ENCODE measurements around the gene SLC39A7. TPM values are rescaled to one million over a fixed set of nuclear protein-coding genes. Genes with fewer than 3 reads are reported as not detected.
A peak's percentile ranks its signal among the peaks of the same experiment; 100 is the strongest.

The SLC39A7 gene
- total and polyA plus RNA-seq, 2 of the 13 experiments (the other 11 are each of a cell fraction or from before 2014, with no cell fraction given): 142 to 229 TPM

GRCh38 chr6:33160096-33160495 is 40.6 kb upstream of the SLC39A7 start (continued):
- TF ChIP-seq, protein P1, sequence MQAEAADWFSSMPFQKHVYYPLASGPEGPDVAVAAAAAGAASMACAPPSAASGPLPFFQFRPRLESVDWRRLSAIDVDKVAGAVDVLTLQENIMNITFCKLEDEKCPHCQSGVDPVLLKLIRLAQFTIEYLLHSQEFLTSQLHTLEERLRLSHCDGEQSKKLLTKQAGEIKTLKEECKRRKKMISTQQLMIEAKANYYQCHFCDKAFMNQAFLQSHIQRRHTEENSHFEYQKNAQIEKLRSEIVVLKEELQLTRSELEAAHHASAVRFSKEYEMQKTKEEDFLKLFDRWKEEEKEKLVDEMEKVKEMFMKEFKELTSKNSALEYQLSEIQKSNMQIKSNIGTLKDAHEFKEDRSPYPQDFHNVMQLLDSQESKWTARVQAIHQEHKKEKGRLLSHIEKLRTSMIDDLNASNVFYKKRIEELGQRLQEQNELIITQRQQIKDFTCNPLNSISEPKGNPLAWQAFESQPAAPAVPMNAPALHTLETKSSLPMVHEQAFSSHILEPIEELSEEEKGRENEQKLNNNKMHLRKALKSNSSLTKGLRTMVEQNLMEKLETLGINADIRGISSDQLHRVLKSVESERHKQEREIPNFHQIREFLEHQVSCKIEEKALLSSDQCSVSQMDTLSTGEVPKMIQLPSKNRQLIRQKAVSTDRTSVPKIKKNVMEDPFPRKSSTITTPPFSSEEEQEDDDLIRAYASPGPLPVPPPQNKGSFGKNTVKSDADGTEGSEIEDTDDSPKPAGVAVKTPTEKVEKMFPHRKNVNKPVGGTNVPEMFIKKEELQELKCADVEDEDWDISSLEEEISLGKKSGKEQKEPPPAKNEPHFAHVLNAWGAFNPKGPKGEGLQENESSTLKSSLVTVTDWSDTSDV (CRISPR knock-in tag; IDR thresholded peaks at IDR 0.05): no peak
- no peak for TF ChIP-seq ZBTB8A (CRISPR knock-in tag; IDR thresholded peaks at IDR 0.05; ENCODE audit: borderline replicate concordance, low read depth)
- TF ChIP-seq ZNF550 (CRISPR knock-in tag; IDR thresholded peaks at IDR 0.05; ENCODE audit: borderline replicate concordance): no peak
- TF ChIP-seq ZNF121 (CRISPR knock-in tag; IDR thresholded peaks at IDR 0.05): no peak
- TF ChIP-seq MYNN (CRISPR knock-in tag; IDR thresholded peaks at IDR 0.05; ENCODE audit: low read depth): no peak
- TF ChIP-seq EZH2 (conservative IDR thresholded peaks at IDR 0.05; ENCODE audit: low read depth, low read length): no peak
- TF ChIP-seq ZNF3 (CRISPR knock-in tag; IDR thresholded peaks at IDR 0.05): no peak
- no peak for TF ChIP-seq ATAD3A (CRISPR knock-in tag; IDR thresholded peaks at IDR 0.05)
- no peak for TF ChIP-seq ZNF350 (CRISPR knock-in tag; IDR thresholded peaks at IDR 0.05; ENCODE audit: borderline replicate concordance, low read depth)

DNA sequence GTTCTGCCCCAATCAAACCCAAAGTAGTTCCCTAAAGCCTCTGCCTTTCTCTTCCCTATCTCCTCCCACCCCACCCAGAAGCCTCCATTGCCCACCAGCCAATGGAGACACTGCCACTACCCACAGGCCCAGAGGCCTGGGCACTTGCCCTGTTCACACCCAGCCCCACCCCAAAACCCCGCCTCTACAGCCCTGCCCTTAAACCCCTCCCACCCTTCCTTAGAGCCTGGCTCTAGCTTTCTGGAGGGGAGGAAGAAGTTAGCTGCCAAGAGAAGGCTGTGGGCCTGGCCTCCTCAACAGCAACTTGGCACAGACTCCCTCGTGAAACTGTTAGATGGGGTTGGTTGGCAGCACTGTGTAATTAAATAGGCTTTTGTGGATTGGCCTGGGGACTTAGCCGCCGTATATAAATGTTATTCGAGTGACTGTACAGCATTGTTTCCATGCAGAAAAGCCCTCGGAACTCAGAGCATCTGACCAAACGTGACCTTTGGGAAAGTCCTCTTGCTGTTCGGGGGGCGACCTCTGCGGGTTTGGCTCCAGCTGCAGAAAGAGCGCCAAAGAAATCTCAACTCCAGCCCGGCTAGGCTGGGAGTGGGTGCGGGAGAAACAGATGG is 39.8 kb upstream of the SLC39A7 start:
- Histone ChIP-seq H3K9ac (ENCODE audit: insufficient read depth, low read depth, low read length) (no peak overlapping the region), H3K4me2 (ENCODE audit: low read depth, low read length) (peak overlapping the region; percentile 76), H3K9me3 (ENCODE audit: low read length) (no peaks in the 10 kb centered on the region), H3K4me3 (replicated peaks in 1 of 3; ENCODE audit: insufficient read depth in 1 of 3, low read depth in 2 of 3, low read length in 3 of 3) (peak overlapping the region in 1 of 3 experiments; percentile 74; a peak in 1 of 6 replicates), H3K27ac (ENCODE audit: extremely low read length, insufficient read depth, low read length) (no peak overlapping the region), H2AFZ (ENCODE audit: low read length) (no peak overlapping the region), H4K20me1 (ENCODE audit: insufficient read depth, low read length) (no peaks in the 10 kb centered on the region), H3K36me3 (replicated peaks in 1 of 2; ENCODE audit: control insufficient read depth in 1 of 2, insufficient read depth in 2 of 2, low read length in 2 of 2) (no peaks in the 10 kb centered on the region), H3K27me3 (ENCODE audit: control insufficient read depth in 1 of 2, insufficient read depth in 2 of 2, low read length in 2 of 2) (peaks cover 6 to 20% of the 10 kb centered on the region in 2 experiments; a peak in 4 of 5 replicates), H3K79me2 (ENCODE audit: insufficient read depth, low read length) (no peaks in the 10 kb centered on the region), H3K4me1 (ENCODE audit: insufficient read depth, low read length) (peaks cover 54% of the 10 kb centered on the region)
- in situ Hi-C loops (cut with HindIII; ENCODE audit: extremely low pct_ligation_motif_present, low pct_unique_long_range_greater_than_20kb): loop anchor here (5.0 to 10.0 kb wide), 2 partner anchors 86 to 146 kb away; no protein-coding TSS in a partner anchor
- ChIA-PET CTCF (ENCODE audit: low intra/inter-chr PET ratio, low total read pairs) (interaction anchor here (1.7 to 2.5 kb wide), 3 partner anchors 12 to 88 kb away, joined by 11 to 16 read pairs (median 11); no protein-coding TSS in a partner anchor), POLR2A (interaction anchor here (0.8 to 3.7 kb wide), 2 partner anchors 39 to 88 kb away, joined by 3 to 23 read pairs; no protein-coding TSS in a partner anchor)
- TF ChIP-seq ZFP82 (CRISPR knock-in tag; IDR thresholded peaks at IDR 0.05; ENCODE audit: borderline replicate concordance) (0 out of 2 replicates have a peak, but pooled peaks have one; percentile 1), HOXA7 (CRISPR knock-in tag; IDR thresholded peaks at IDR 0.05) (no peak)
- FAIRE-seq: no peak
- DNase-seq (ENCODE audit: low spot score): no peak
- no peak for ATAC-seq
- BruUV-seq (replicated peaks): no TSS peak
- intact Hi-C loops (cut with micrococcal nuclease; ENCODE audit: unreplicated experiment): loop anchor here (1.0 to 2.0 kb wide), 2 partner anchors 36 to 88 kb away; no protein-coding TSS in a partner anchor
- 17% methylated on average over 8 of the region's 13 CpGs for WGBS (ENCODE audit: low lambda C conversion rate)
